GM23338 (cell line): Measurements from ENCODE around the gene SNAPIN. TPM values are rescaled to one million over a fixed set of nuclear protein-coding genes. Genes with fewer than 3 reads are reported as not detected.

Experiments
- ATAC-seq: fragments of 200-7000 bp; cut with Tn5 transposase; 3 replicates; pipeline ENCODE4 v1.9.1; 2020
- DNase-seq: peaks from one replicate; pipeline ENCODE4 v3.0.0-alpha.2; 2015; ENCODE audit warnings: low spot score
- H2AFZ ChIP-seq: fragments of 200-600 bp; sonication (generic); 2 replicates; pipeline ENCODE4 v1.8.0; 2016; ENCODE audit warnings: antibody characterized with exemption, mild to moderate bottlenecking, moderate library complexity
- H3F3A ChIP-seq: fragments of 200-600 bp; sonication (generic); replicated peaks from 2 replicates; pipeline ENCODE4 v1.8.0; 2017; ENCODE audit warnings: antibody characterized with exemption, mixed run types, low read depth
- H3K27ac ChIP-seq: fragments of 200-600 bp; sonication (generic); 2 replicates; pipeline ENCODE4 v1.6.1; 2016; ENCODE audit warnings: low read depth
- H3K27me3 ChIP-seq: fragments of 200-600 bp; sonication (generic); 2 replicates; pipeline ENCODE4 v1.8.0; 2016; ENCODE audit warnings: mild to moderate bottlenecking, mixed run types, moderate library complexity; ENCODE audit not compliant: insufficient read depth
- H3K36me3 ChIP-seq: fragments of 200-600 bp; sonication (generic); 2 replicates; pipeline ENCODE4 v1.8.0; 2016; ENCODE audit warnings: mild to moderate bottlenecking; ENCODE audit not compliant: insufficient read depth
- H3K4me1 ChIP-seq: fragments of 200-600 bp; sonication (generic); 2 replicates; pipeline ENCODE4 v1.8.0; 2016; ENCODE audit warnings: mild to moderate bottlenecking, moderate library complexity; ENCODE audit not compliant: insufficient read depth
- H3K4me2 ChIP-seq: fragments of 200-600 bp; sonication (generic); 2 replicates; pipeline ENCODE4 v1.7.1; 2017; ENCODE audit warnings: mixed run types
- H3K4me3 ChIP-seq: fragments of 200-600 bp; sonication (generic); 2 replicates; pipeline ENCODE4 v1.6.1; 2016; ENCODE audit warnings: mixed run types
- H3K79me2 ChIP-seq: fragments of 200-600 bp; sonication (generic); replicated peaks from 2 replicates; pipeline ENCODE4 v1.8.0; 2017; ENCODE audit warnings: mild to moderate bottlenecking; ENCODE audit not compliant: insufficient read depth
- H3K9me2 ChIP-seq: fragments of 200-600 bp; sonication (generic); 2 replicates; pipeline ENCODE4 v1.8.0; 2017; ENCODE audit not compliant: insufficient read depth
- H4K20me1 ChIP-seq: fragments of 200-600 bp; sonication (generic); replicated peaks from 2 replicates; pipeline ENCODE4 v1.8.0; 2017; ENCODE audit warnings: mild to moderate bottlenecking; ENCODE audit not compliant: insufficient read depth
- H3K27ac Mint-ChIP-seq: 2 replicates; pipeline ENCODE4 v1.8.0; 2020; ENCODE audit warnings: inconsistent platforms, mild to moderate bottlenecking, moderate library complexity, mixed read lengths
- H3K27me3 Mint-ChIP-seq: 3 replicates; pipeline ENCODE4 v1.8.0; 2022; ENCODE audit warnings: low read depth, mild to moderate bottlenecking, moderate library complexity, mixed read lengths, inconsistent platforms; ENCODE audit not compliant: insufficient read depth, poor library complexity
- H3K36me3 Mint-ChIP-seq: 3 replicates; pipeline ENCODE4 v1.8.0; 2021; ENCODE audit warnings: low read depth, mild to moderate bottlenecking, inconsistent platforms, moderate library complexity, mixed read lengths
- H3K4me1 Mint-ChIP-seq: 3 replicates; pipeline ENCODE4 v1.8.0; 2020; ENCODE audit warnings: mild to moderate bottlenecking, inconsistent platforms, mixed read lengths
- H3K4me3 Mint-ChIP-seq: 3 replicates; pipeline ENCODE4 v1.8.0; 2021; ENCODE audit warnings: moderate library complexity, mild to moderate bottlenecking, inconsistent platforms, mixed read lengths
- H3K9me3 Mint-ChIP-seq: 3 replicates; pipeline ENCODE4 v1.8.0; 2020; ENCODE audit warnings: moderate library complexity, mild to moderate bottlenecking, inconsistent platforms, mixed read lengths
- CREB1 ChIP-seq: fragments of 250-450 bp; sonication (Bioruptor Pico); IDR thresholded peaks from 2 replicates; pipeline ENCODE4 v1.5.0; 2020; ENCODE audit warnings: low read depth, mild to moderate bottlenecking, moderate library complexity
- ETS1 ChIP-seq: IDR thresholded peaks from 2 replicates; pipeline ENCODE4 v1.6.1; 2016; ENCODE audit warnings: antibody characterized with exemption
- EZH2 ChIP-seq: fragments of 200-600 bp; sonication (generic); IDR thresholded peaks from one replicate; pipeline ENCODE4 v1.8.0; 2017; ENCODE audit warnings: antibody characterized with exemption, mild to moderate bottlenecking, low read depth; ENCODE audit not compliant: unreplicated experiment
- EZH2phosphoT487 ChIP-seq: fragments of 200-600 bp; sonication (generic); IDR thresholded peaks from one replicate; pipeline ENCODE4 v1.8.1; 2018; ENCODE audit warnings: antibody characterized with exemption; ENCODE audit not compliant: unreplicated experiment
- JUNB ChIP-seq: IDR thresholded peaks from one replicate; pipeline ENCODE4 v1.6.1; 2016; ENCODE audit warnings: antibody characterized with exemption; ENCODE audit not compliant: unreplicated experiment
- NANOG ChIP-seq: IDR thresholded peaks from 2 replicates; pipeline ENCODE4 v1.6.1; 2016; ENCODE audit warnings: antibody characterized with exemption, borderline replicate concordance
- POLR2AphosphoS5 ChIP-seq: IDR thresholded peaks from 2 replicates; pipeline ENCODE4 v1.6.1; 2016; ENCODE audit warnings: antibody characterized with exemption, low read depth
- REST ChIP-seq: IDR thresholded peaks from one replicate; pipeline ENCODE4 v1.6.1; 2018; ENCODE audit warnings: antibody characterized with exemption; ENCODE audit not compliant: unreplicated experiment
- STAT1 ChIP-seq: IDR thresholded peaks from one replicate; pipeline ENCODE4 v1.6.1; 2016; ENCODE audit warnings: antibody characterized with exemption; ENCODE audit not compliant: unreplicated experiment
- ZNF114 ChIP-seq: fragments of 250-450 bp; sonication (Bioruptor Pico); IDR thresholded peaks from 2 replicates; pipeline ENCODE4 v1.5.0; 2020; ENCODE audit warnings: mild to moderate bottlenecking, moderate library complexity
- ZNF331 ChIP-seq: fragments of 250-450 bp; sonication (Bioruptor Pico); IDR thresholded peaks from 2 replicates; pipeline ENCODE4 v1.5.0; 2020; ENCODE audit warnings: low read depth, mild to moderate bottlenecking, moderate library complexity
- polyA plus RNA-seq: library from polyadenylated mRNA; unstranded; fragments of >200 nt; fragmentation: Nextera tagmentation; extraction: Ambion mirVana; gene quantifications from 2 replicates; pipeline ENCODE4 v1.2.1, GENCODE V29; 2016
- total RNA-seq: library from RNA; depleted of rRNA; stranded (reverse); fragments of >200 nt; shearing (Covaris generic); gene quantifications from 2 replicates; pipeline ENCODE4 v1.2.3, GENCODE V29; 2014
- TF ChIP-seq, protein P1 (sequence below): fragments of 250-450 bp; sonication (Bioruptor Pico); IDR thresholded peaks from 2 replicates; pipeline ENCODE4 v1.5.0; 2020; ENCODE audit warnings: mild to moderate bottlenecking, moderate library complexity
- TF ChIP-seq, protein P2 (sequence below), 2 experiments: fragments of 200-600 bp in 1 of 2; sonication (generic) in 1 of 2; conservative IDR thresholded peaks; 2 replicates each; pipeline versions ENCODE4 v1.5.1 to v1.6.1; 2016 to 2017; ENCODE audit warnings: antibody characterized with exemption in 2 of 2, low read depth in 2 of 2, mild to moderate bottlenecking in 2 of 2, moderate library complexity in 1 of 2

Gene SNAPIN
- total and polyA plus RNA-seq, 2 experiments from 2014 or later, result 25.6 to 48.5 TPM

GRCh38 chr1:153610811-153611301, 47.6 kb upstream of the SNAPIN start:
- H3K27me3 Mint-ChIP-seq, result peaks cover 15% of the 10 kb centered on the region
- no peaks in the 10 kb centered on the region for H3K9me2 ChIP-seq
- no peaks in the 10 kb centered on the region for H3K9me3 Mint-ChIP-seq
- H3K27me3 ChIP-seq, result no peaks in the 10 kb centered on the region
- H3K4me3 Mint-ChIP-seq, result no peak overlapping the region
- no peak overlapping the region for H3K27ac Mint-ChIP-seq
- DNase-seq (no peak), ATAC-seq (no peak)
- no peaks in the 10 kb centered on the region; the same call in 2 of the 3 replicates for H3K36me3 Mint-ChIP-seq
- no peak overlapping the region for H3K27ac ChIP-seq
- no peaks in the 10 kb centered on the region for H4K20me1 ChIP-seq
- peaks cover 38% of the 10 kb centered on the region for H3K4me1 ChIP-seq
- TF ChIP-seq CREB1 (CRISPR knock-in tag) (no peak), ZNF331 (CRISPR knock-in tag) (no peak), EZH2phosphoT487 (no peak), REST (no peak), EZH2 (no peak), JUNB (no peak), ZNF114 (CRISPR knock-in tag) (no peak), STAT1 (no peak), POLR2AphosphoS5 (no peak), NANOG (no peak), ETS1 (no peak)
- TF ChIP-seq, protein P1, sequence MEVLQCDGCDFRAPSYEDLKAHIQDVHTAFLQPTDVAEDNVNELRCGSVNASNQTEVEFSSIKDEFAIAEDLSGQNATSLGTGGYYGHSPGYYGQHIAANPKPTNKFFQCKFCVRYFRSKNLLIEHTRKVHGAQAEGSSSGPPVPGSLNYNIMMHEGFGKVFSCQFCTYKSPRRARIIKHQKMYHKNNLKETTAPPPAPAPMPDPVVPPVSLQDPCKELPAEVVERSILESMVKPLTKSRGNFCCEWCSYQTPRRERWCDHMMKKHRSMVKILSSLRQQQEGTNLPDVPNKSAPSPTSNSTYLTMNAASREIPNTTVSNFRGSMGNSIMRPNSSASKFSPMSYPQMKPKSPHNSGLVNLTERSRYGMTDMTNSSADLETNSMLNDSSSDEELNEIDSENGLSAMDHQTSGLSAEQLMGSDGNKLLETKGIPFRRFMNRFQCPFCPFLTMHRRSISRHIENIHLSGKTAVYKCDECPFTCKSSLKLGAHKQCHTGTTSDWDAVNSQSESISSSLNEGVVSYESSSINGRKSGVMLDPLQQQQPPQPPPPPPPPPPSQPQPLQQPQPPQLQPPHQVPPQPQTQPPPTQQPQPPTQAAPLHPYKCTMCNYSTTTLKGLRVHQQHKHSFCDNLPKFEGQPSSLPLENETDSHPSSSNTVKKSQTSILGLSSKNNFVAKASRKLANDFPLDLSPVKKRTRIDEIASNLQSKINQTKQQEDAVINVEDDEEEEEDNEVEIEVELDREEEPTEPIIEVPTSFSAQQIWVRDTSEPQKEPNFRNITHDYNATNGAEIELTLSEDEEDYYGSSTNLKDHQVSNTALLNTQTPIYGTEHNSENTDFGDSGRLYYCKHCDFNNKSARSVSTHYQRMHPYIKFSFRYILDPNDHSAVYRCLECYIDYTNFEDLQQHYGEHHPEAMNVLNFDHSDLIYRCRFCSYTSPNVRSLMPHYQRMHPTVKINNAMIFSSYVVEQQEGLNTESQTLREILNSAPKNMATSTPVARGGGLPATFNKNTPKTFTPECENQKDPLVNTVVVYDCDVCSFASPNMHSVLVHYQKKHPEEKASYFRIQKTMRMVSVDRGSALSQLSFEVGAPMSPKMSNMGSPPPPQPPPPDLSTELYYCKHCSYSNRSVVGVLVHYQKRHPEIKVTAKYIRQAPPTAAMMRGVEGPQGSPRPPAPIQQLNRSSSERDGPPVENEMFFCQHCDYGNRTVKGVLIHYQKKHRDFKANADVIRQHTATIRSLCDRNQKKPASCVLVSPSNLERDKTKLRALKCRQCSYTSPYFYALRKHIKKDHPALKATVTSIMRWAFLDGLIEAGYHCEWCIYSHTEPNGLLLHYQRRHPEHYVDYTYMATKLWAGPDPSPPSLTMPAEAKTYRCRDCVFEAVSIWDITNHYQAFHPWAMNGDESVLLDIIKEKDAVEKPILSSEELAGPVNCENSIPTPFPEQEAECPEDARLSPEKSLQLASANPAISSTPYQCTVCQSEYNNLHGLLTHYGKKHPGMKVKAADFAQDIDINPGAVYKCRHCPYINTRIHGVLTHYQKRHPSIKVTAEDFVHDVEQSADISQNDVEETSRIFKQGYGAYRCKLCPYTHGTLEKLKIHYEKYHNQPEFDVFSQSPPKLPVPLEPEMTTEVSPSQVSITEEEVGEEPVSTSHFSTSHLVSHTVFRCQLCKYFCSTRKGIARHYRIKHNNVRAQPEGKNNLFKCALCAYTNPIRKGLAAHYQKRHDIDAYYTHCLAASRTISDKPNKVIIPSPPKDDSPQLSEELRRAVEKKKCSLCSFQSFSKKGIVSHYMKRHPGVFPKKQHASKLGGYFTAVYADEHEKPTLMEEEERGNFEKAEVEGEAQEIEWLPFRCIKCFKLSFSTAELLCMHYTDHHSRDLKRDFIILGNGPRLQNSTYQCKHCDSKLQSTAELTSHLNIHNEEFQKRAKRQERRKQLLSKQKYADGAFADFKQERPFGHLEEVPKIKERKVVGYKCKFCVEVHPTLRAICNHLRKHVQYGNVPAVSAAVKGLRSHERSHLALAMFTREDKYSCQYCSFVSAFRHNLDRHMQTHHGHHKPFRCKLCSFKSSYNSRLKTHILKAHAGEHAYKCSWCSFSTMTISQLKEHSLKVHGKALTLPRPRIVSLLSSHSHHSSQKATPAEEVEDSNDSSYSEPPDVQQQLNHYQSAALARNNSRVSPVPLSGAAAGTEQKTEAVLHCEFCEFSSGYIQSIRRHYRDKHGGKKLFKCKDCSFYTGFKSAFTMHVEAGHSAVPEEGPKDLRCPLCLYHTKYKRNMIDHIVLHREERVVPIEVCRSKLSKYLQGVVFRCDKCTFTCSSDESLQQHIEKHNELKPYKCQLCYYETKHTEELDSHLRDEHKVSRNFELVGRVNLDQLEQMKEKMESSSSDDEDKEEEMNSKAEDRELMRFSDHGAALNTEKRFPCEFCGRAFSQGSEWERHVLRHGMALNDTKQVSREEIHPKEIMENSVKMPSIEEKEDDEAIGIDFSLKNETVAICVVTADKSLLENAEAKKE (CRISPR knock-in tag), result no peak
- TF ChIP-seq, protein P2, sequence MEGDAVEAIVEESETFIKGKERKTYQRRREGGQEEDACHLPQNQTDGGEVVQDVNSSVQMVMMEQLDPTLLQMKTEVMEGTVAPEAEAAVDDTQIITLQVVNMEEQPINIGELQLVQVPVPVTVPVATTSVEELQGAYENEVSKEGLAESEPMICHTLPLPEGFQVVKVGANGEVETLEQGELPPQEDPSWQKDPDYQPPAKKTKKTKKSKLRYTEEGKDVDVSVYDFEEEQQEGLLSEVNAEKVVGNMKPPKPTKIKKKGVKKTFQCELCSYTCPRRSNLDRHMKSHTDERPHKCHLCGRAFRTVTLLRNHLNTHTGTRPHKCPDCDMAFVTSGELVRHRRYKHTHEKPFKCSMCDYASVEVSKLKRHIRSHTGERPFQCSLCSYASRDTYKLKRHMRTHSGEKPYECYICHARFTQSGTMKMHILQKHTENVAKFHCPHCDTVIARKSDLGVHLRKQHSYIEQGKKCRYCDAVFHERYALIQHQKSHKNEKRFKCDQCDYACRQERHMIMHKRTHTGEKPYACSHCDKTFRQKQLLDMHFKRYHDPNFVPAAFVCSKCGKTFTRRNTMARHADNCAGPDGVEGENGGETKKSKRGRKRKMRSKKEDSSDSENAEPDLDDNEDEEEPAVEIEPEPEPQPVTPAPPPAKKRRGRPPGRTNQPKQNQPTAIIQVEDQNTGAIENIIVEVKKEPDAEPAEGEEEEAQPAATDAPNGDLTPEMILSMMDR (conservative IDR thresholded peaks at IDR 0.05; ENCODE audit: low read depth in 2 of 2), result no peak
- H3K4me3 ChIP-seq, result no peak overlapping the region
- H3F3A ChIP-seq, result no peaks in the 10 kb centered on the region; the same call in 1 of the 2 replicates
- H3K36me3 ChIP-seq, result no peaks in the 10 kb centered on the region
- no peak overlapping the region for H2AFZ ChIP-seq
- peaks cover 51% of the 10 kb centered on the region for H3K4me1 Mint-ChIP-seq
- no peak overlapping the region for H3K4me2 ChIP-seq
- H3K79me2 ChIP-seq, result no peaks in the 10 kb centered on the region
